ENCODE results near the gene FOXI1. TPM values are rescaled to one million over a fixed set of nuclear protein-coding genes. Genes with fewer than 3 reads are reported as not detected.

FOXI1 gene
- polyA plus RNA-seq, 2 of the 4 experiments (the other 2 are of a cell fraction), result not detected

GRCh38 chr5:170151097-170151831 is 45.6 kb downstream of the FOXI1 start (continued):
- TF ChIP-seq ATOH8 (CRISPR knock-in tag; IDR thresholded peaks at IDR 0.05; ENCODE audit: low read depth) (0 out of 2 replicates have a peak, but pooled peaks have one; percentile 26), JUNB (IDR thresholded peaks at IDR 0.05) (peak; percentile 78), EP300 (IDR thresholded peaks at IDR 0.05) (peak; percentile 43 to 84; a peak in 3 of 5 replicates), ZFP36 (IDR thresholded peaks at IDR 0.05; ENCODE audit: borderline replicate concordance, partially characterized antibody) (no peak), MAFK (IDR thresholded peaks at IDR 0.05; ENCODE audit: partially characterized antibody) (peak; percentile 25), MAZ (IDR thresholded peaks at IDR 0.05; ENCODE audit: borderline replicate concordance, low read depth, low read length) (no peak)

- Histone ChIP-seq H3K4me1 (peaks cover 25% of the 10 kb centered on the region), H3K4me2 (no peak overlapping the region), H3K4me3 (no peak overlapping the region), H3K9me3 (no peaks in the 10 kb centered on the region), H3K27ac (peak overlapping the region; percentile 65 to 87; a peak in 4 of 6 replicates)
- no peak for ATAC-seq
- no peak for DNase-seq (ENCODE audit: low read depth in 1 of 2, low spot score in 1 of 2)
- 93% methylated on average over 3 of the region's 3 CpGs for WGBS (ENCODE audit: missing lambda C conversion rate)
- FAIRE-seq, result no peak
- TF ChIP-seq CTCF (IDR thresholded peaks at IDR 0.05) (no peak), BHLHE40 (IDR thresholded peaks at IDR 0.05; ENCODE audit: low read depth, low read length) (no peak), CHD4 (IDR thresholded peaks at IDR 0.05; ENCODE audit: borderline replicate concordance) (no peak), NPAS2 (CRISPR knock-in tag; IDR thresholded peaks at IDR 0.05; ENCODE audit: borderline replicate concordance) (no peak), MAX (IDR thresholded peaks at IDR 0.05) (no peak), PBX3 (IDR thresholded peaks at IDR 0.05) (no peak), USF2 (IDR thresholded peaks at IDR 0.05) (no peak)
- POLR2A ChIA-PET, result no interaction called here
- CTCF ChIA-PET, result interaction anchor here (4.5 kb wide), 1 partner anchor 53 kb away, joined by 17 read pairs; no protein-coding TSS in a partner anchor
Measured at GRCh38 chr5:170152767-170153166, 47.1 kb downstream of the FOXI1 start.

GRCh38 chr5:170154297-170154696 is 48.6 kb downstream of the FOXI1 start:
- no peak for FAIRE-seq
- 94% methylated on average over 3 of the region's 4 CpGs for WGBS (ENCODE audit: missing lambda C conversion rate)
- H3K27ac ChIP-seq, result peak overlapping the region in 1 of 2 experiments; percentile 87; a peak in 3 of 6 replicates

More at GRCh38 chr5:170154297-170154696, 48.6 kb downstream of the FOXI1 start:
- no peak for ATAC-seq
- Histone ChIP-seq H3K4me2 (no peak overlapping the region), H3K9me3 (no peaks in the 10 kb centered on the region), H3K4me1 (peaks cover 32% of the 10 kb centered on the region), H3K4me3 (no peak overlapping the region)
- POLR2A ChIA-PET, result no interaction called here
- TF ChIP-seq BHLHE40 (IDR thresholded peaks at IDR 0.05; ENCODE audit: low read depth, low read length), result no peak
- no peak for TF ChIP-seq TFCP2L1 (CRISPR knock-in tag; IDR thresholded peaks at IDR 0.05)
- no peak for TF ChIP-seq ESRRA (IDR thresholded peaks at IDR 0.05; ENCODE audit: borderline replicate concordance, low read length)
- TF ChIP-seq HOXA7 (CRISPR knock-in tag; IDR thresholded peaks at IDR 0.05), result no peak
- no peak for TF ChIP-seq RFX5 (IDR thresholded peaks at IDR 0.05)
- no peak for DNase-seq (ENCODE audit: low read depth in 1 of 2, low spot score in 1 of 2)
- CTCF ChIA-PET, result interaction anchor here (3.2 to 4.5 kb wide), 2 partner anchors 30 to 54 kb away, joined by 15 to 17 read pairs; no protein-coding TSS in a partner anchor

Measured in A549 (cell line).